ENCODE data around the gene ZNF436.
A peak's percentile ranks its signal among the peaks of the same experiment; 100 is the strongest.

The ZNF436 gene

DNA sequence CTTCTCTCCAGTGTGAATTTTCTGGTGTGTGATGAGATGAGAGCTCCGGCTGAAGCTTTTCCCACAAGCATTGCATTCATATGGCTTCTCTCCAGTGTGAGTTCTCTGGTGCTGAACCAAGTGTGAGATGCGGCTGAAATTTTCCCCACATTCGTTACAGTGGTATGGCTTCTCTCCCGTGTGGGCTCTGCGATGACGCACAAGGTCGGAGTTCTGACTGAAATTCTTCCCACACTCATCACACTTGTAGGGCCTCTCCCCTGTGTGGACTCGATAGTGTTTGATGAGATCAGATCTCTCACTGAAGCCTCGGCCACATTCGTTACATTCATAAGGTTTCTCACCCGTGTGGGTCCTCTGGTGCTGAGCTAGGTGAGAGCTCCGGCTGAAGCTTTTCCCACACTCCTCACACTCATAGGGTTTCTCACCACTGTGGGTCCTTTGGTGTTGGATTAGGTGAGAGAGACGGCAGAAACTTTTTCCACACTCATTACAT lies 7.4 kb downstream of the ZNF436 start:
- TF ChIP-seq EP300 (IDR thresholded peaks at IDR 0.05; ENCODE audit: borderline replicate concordance): no peak
- TF ChIP-seq, protein P1, sequence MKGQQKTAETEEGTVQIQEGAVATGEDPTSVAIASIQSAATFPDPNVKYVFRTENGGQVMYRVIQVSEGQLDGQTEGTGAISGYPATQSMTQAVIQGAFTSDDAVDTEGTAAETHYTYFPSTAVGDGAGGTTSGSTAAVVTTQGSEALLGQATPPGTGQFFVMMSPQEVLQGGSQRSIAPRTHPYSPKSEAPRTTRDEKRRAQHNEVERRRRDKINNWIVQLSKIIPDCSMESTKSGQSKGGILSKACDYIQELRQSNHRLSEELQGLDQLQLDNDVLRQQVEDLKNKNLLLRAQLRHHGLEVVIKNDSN (IDR thresholded peaks at IDR 0.05): peak; percentile 39
- no peak for TF ChIP-seq CEBPB (IDR thresholded peaks at IDR 0.05)
- TF ChIP-seq TCF12 (IDR thresholded peaks at IDR 0.05; ENCODE audit: low read depth): peak; percentile 55; the same call in 1 of the 2 replicates
- no peak for TF ChIP-seq YY1 (IDR thresholded peaks at IDR 0.05; ENCODE audit: low read depth)
- no peak for TF ChIP-seq TAF1 (IDR thresholded peaks at IDR 0.05; ENCODE audit: low read depth)
- no peak for TF ChIP-seq CREB1 (IDR thresholded peaks at IDR 0.05; ENCODE audit: low read depth)
- no peak for TF ChIP-seq TEAD4 (IDR thresholded peaks at IDR 0.05)
- no peak for TF ChIP-seq EGR1 (IDR thresholded peaks at IDR 0.05)
- no peak for TF ChIP-seq RAD21 (IDR thresholded peaks at IDR 0.05; ENCODE audit: low read depth)
- TF ChIP-seq, protein P2, sequence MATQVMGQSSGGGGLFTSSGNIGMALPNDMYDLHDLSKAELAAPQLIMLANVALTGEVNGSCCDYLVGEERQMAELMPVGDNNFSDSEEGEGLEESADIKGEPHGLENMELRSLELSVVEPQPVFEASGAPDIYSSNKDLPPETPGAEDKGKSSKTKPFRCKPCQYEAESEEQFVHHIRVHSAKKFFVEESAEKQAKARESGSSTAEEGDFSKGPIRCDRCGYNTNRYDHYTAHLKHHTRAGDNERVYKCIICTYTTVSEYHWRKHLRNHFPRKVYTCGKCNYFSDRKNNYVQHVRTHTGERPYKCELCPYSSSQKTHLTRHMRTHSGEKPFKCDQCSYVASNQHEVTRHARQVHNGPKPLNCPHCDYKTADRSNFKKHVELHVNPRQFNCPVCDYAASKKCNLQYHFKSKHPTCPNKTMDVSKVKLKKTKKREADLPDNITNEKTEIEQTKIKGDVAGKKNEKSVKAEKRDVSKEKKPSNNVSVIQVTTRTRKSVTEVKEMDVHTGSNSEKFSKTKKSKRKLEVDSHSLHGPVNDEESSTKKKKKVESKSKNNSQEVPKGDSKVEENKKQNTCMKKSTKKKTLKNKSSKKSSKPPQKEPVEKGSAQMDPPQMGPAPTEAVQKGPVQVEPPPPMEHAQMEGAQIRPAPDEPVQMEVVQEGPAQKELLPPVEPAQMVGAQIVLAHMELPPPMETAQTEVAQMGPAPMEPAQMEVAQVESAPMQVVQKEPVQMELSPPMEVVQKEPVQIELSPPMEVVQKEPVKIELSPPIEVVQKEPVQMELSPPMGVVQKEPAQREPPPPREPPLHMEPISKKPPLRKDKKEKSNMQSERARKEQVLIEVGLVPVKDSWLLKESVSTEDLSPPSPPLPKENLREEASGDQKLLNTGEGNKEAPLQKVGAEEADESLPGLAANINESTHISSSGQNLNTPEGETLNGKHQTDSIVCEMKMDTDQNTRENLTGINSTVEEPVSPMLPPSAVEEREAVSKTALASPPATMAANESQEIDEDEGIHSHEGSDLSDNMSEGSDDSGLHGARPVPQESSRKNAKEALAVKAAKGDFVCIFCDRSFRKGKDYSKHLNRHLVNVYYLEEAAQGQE (IDR thresholded peaks at IDR 0.05; ENCODE audit: low read depth): no peak
- TF ChIP-seq FOXM1 (IDR thresholded peaks at IDR 0.05; ENCODE audit: borderline replicate concordance, low read depth): no peak

DNA sequence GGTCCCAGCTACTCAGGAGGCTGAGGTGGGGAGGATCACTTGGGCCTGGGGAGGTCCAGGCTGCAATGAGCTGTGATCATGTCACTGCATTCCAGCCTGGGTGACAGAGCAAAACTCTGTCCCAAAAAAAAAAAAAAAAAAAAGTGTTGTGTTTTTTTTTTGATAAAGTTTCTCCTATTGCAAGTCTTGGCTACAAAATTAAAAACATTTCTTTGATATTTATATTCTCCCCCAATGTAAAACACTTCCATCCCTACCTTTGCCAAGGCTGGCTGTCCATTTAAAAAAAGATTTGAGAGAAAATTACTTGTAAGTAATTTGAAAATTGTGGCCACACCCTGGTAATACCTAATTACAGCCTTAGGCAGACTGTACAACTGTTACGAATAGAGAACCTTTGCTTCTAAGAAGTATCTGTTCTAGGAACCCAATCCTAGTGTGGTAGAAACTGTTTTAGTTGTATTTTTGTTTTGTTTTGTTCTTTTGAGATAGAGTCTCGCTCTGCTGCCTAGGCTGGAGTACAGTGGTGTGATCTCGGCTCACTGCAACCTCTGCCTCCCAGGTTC lies 11.2 kb downstream of the ZNF436 start:
- TF ChIP-seq MAX (IDR thresholded peaks at IDR 0.05) (no peak), EP300 (IDR thresholded peaks at IDR 0.05; ENCODE audit: borderline replicate concordance) (no peak)
- TF ChIP-seq, protein P2 (IDR thresholded peaks at IDR 0.05; ENCODE audit: low read depth): no peak

GRCh38 chr1:23357138-23357908 lies 12.3 kb downstream of the ZNF436 start:
- TF ChIP-seq EP300 (IDR thresholded peaks at IDR 0.05; ENCODE audit: borderline replicate concordance): no peak
- TF ChIP-seq CEBPB (IDR thresholded peaks at IDR 0.05): no peak
- no peak for TF ChIP-seq NFIC (IDR thresholded peaks at IDR 0.05)
- no peak for TF ChIP-seq TCF12 (IDR thresholded peaks at IDR 0.05; ENCODE audit: low read depth)

- no peak for TF ChIP-seq CEBPB (IDR thresholded peaks at IDR 0.05)
- no peak for TF ChIP-seq MAX (IDR thresholded peaks at IDR 0.05)
- no peak for TF ChIP-seq TCF12 (IDR thresholded peaks at IDR 0.05; ENCODE audit: low read depth)
- no peak for TF ChIP-seq NFIC (IDR thresholded peaks at IDR 0.05)
- TF ChIP-seq EGR1 (IDR thresholded peaks at IDR 0.05): no peak
- no peak for TF ChIP-seq FOXM1 (IDR thresholded peaks at IDR 0.05; ENCODE audit: borderline replicate concordance, low read depth)
- no peak for TF ChIP-seq YY1 (IDR thresholded peaks at IDR 0.05; ENCODE audit: low read depth)
- no peak for TF ChIP-seq CREB1 (IDR thresholded peaks at IDR 0.05; ENCODE audit: low read depth)
- no peak for TF ChIP-seq TEAD4 (IDR thresholded peaks at IDR 0.05)
- no peak for TF ChIP-seq EP300 (IDR thresholded peaks at IDR 0.05; ENCODE audit: borderline replicate concordance)
- TF ChIP-seq RAD21 (IDR thresholded peaks at IDR 0.05; ENCODE audit: low read depth): no peak
- TF ChIP-seq, protein P1 (IDR thresholded peaks at IDR 0.05): no peak
- no peak for TF ChIP-seq TAF1 (IDR thresholded peaks at IDR 0.05; ENCODE audit: low read depth)
Observed at GRCh38 chr1:23356471-23357137, 13.0 kb downstream of the ZNF436 start.

DNA sequence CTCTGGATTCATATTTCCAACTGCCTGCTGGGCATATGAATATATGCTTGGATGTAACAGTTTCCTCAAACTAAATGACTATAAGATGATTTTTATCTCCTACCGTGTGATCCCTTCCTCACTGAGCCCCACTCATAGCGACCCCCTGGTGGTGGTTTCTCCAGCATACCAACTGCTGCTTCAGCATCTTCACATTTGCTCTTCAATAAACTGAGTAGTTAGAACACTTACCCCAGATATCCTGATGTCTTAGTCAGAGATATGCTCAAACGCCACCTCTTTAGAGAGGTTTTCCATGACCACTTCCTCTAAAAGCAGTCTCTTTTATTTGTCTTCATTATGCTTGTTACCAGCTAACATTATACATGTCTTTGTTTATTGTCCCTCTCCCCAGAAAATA lies 15.4 kb downstream of the ZNF436 start:
- no peak for TF ChIP-seq CEBPB (IDR thresholded peaks at IDR 0.05)
- TF ChIP-seq FOXM1 (IDR thresholded peaks at IDR 0.05; ENCODE audit: borderline replicate concordance, low read depth): no peak
- TF ChIP-seq CREB1 (IDR thresholded peaks at IDR 0.05; ENCODE audit: low read depth): no peak
- no peak for TF ChIP-seq EP300 (IDR thresholded peaks at IDR 0.05; ENCODE audit: borderline replicate concordance)
- TF ChIP-seq YY1 (IDR thresholded peaks at IDR 0.05; ENCODE audit: low read depth): no peak
- TF ChIP-seq NFIC (IDR thresholded peaks at IDR 0.05): no peak
- TF ChIP-seq RAD21 (IDR thresholded peaks at IDR 0.05; ENCODE audit: low read depth): no peak
- TF ChIP-seq ZBTB7A (IDR thresholded peaks at IDR 0.05; ENCODE audit: low read depth): no peak
- no peak for TF ChIP-seq TEAD4 (IDR thresholded peaks at IDR 0.05)
- no peak for TF ChIP-seq MAX (IDR thresholded peaks at IDR 0.05)
- no peak for TF ChIP-seq TCF12 (IDR thresholded peaks at IDR 0.05; ENCODE audit: low read depth)
- TF ChIP-seq EGR1 (IDR thresholded peaks at IDR 0.05): no peak
- TF ChIP-seq, protein P1 (IDR thresholded peaks at IDR 0.05): no peak
- TF ChIP-seq TAF1 (IDR thresholded peaks at IDR 0.05; ENCODE audit: low read depth): no peak
- TF ChIP-seq, protein P2 (IDR thresholded peaks at IDR 0.05; ENCODE audit: low read depth): no peak

Data from Ishikawa (cell line).